Measurements from ENCODE around the gene TGM5.

DNA sequence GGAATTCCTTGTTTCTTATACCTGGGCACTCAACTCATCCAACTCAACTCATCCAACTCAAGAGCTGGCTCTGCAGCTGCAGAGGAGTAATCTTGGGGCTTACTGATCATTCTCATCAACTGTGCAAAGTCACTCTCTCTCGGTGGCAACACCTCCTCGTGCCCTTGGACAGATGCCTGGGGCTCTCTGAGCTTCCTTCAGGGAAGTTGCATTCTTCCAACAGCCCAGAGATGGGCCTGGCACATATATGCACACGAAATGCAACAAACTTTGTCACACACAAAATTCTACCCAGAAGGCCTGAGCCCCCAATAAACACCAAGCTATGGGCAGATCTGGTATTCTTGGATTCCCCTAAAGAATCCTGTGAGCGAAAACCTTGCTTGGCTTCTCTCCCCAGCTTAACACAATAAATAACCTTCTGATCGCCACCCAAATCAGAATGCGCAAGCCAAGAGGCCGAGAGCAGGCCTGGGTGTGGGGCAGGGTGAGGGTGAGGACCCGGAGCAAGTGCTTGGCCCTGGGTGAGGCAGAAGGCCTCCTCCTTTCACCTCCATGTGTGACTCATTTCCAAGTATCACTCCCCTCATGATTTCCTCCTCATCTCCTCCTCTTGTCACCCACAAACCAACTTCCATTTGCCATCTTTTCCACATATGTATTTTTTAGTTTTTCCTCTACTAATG, 15.4 kb downstream of the TGM5 start:
- TF ChIP-seq, protein P1, sequence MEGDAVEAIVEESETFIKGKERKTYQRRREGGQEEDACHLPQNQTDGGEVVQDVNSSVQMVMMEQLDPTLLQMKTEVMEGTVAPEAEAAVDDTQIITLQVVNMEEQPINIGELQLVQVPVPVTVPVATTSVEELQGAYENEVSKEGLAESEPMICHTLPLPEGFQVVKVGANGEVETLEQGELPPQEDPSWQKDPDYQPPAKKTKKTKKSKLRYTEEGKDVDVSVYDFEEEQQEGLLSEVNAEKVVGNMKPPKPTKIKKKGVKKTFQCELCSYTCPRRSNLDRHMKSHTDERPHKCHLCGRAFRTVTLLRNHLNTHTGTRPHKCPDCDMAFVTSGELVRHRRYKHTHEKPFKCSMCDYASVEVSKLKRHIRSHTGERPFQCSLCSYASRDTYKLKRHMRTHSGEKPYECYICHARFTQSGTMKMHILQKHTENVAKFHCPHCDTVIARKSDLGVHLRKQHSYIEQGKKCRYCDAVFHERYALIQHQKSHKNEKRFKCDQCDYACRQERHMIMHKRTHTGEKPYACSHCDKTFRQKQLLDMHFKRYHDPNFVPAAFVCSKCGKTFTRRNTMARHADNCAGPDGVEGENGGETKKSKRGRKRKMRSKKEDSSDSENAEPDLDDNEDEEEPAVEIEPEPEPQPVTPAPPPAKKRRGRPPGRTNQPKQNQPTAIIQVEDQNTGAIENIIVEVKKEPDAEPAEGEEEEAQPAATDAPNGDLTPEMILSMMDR (IDR thresholded peaks at IDR 0.05), result no peak
- TF ChIP-seq POLR2A (IDR thresholded peaks at IDR 0.05), result no peak
- no peak for TF ChIP-seq POLR2AphosphoS5 (IDR thresholded peaks at IDR 0.05)

All from stomach (tissue), 4 donors.